NCI-H774 (cell line): ENCODE data around the gene L3MBTL3.

ENCODE experiments used
- DNase-seq: peaks from one replicate; lab custom pipeline; 2025; lab: John Stamatoyannopoulos, UW

The L3MBTL3 gene

DNA sequence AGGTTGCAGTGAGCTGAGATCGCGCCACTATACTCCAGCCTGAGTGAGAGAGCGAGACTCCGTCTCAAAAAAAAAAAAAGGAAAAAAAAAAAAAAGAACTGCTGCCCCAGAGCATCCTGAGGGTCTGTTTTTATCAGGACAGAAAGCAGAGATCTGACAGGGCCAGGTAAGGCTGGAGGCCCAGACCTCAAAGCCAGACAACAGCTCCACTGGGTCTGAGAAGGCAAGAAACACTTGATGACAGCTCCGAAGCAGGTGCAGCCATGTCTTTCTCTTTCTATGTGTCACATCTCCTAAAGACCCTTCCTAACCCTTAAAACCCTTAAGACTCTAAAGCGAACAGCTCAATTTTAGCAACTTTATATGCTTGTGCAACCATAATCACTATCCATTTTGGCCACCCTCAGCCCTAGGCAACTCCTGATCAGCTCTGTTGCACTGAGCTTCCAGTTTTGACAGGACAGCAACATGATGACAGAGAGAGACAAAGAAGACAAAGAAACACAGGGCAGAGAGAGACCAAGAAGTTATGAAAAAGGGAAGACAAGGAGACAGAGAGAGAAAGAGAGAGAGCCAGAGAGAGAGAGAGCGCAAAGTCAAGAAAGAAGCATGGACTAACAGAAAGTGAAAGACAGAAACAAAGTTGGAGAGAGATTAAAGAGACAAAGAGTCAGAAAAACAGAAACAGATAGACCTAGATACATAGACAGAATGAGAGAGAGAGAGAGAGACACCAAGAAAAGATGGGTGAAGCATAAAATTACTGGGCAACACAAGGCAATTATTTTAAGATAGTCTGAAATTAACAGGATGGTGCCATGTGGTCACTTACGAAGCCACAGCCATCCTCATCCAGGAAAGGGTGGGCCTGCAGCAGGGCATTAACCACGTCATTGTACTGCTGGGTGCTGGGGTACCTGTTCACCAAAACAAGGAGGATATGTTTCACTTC is 165.2 kb downstream of the L3MBTL3 start:
- DNase-seq, result no peak

GRCh38 chr6:130185658-130186057 is 167.3 kb downstream of the L3MBTL3 start:
- DNase-seq, result no peak

GRCh38 chr6:130187335-130188206 is 169.2 kb downstream of the L3MBTL3 start:
- no peak for DNase-seq

DNA sequence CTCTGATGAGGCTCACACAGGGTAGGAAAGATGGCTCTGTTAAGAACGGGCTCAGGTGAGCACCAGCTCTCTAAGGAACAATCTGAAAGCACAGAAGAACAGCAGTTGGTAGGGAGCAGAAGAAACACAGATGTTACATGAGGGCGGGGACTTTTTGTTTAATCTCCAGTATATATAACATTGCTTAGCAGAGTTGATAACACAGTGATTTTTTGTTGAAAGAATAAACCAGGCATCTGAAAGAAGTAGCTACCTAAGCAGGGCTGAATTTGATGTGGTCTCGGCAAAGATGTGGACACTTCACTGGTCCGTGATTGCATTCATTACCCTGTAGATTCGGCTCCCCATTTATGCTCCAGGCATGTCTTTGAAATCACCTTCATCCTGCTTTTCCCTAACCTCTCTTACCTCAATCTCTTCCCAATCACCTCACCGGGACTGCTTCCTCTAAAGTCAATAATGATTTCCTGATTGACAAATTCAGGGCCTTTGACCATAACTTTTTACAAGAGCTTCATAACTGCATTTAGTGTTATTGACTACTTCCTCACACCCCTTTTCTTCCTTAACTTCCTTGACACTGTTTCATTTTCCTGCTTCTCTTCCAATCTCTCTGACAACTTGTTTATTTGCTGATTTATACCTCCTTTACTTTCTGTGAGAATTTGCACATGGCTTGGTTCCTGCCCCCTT is 170.0 kb downstream of the L3MBTL3 start:
- DNase-seq, result no peak

GRCh38 chr6:130189531-130190397 is 171.4 kb downstream of the L3MBTL3 start:
- no peak for DNase-seq
